Activated CD8-positive, alpha-beta T cell treated with anti-CD3 and anti-CD28 coated beads for 36 hours (primary cell): ENCODE data around the gene ZNF609. TPM values are rescaled to one million over a fixed set of nuclear protein-coding genes. Genes with fewer than 3 reads are reported as not detected.

Experiments
- ATAC-seq: fragments of 200-7000 bp; cut with Tn5 transposase; one replicate; pipeline ENCODE4 v1.10.0; 2021; ENCODE audit warnings: mild to moderate bottlenecking, moderate library complexity
- CTCF ChIA-PET: fragments of 350-600 bp; sonication (Branson Sonifier 250); formaldehyde crosslinking; loops from one replicate; lab custom pipeline; 2021; ENCODE audit warnings: antibody characterized with exemption; lab: Charles Lee
- POLR2A ChIA-PET: fragments of 350-600 bp; sonication (Branson Sonifier 250); formaldehyde crosslinking; loops from one replicate; lab custom pipeline; 2021; ENCODE audit warnings: antibody characterized with exemption; lab: Charles Lee
- DNase-seq: peaks from one replicate; pipeline ENCODE4 v3.0.0-alpha.2; 2020
- H3K27ac Mint-ChIP-seq: one replicate; pipeline ENCODE4 v1.8.0; 2021; ENCODE audit warnings: mild to moderate bottlenecking, mixed read lengths
- H3K27me3 Mint-ChIP-seq: one replicate; pipeline ENCODE4 v1.8.0; 2021; ENCODE audit warnings: mixed read lengths
- H3K36me3 Mint-ChIP-seq: one replicate; pipeline ENCODE4 v1.8.0; 2021; ENCODE audit warnings: low read depth, mixed read lengths
- H3K4me1 Mint-ChIP-seq: one replicate; pipeline ENCODE4 v1.8.0; 2021; ENCODE audit warnings: low read depth, mixed read lengths
- H3K4me3 Mint-ChIP-seq: one replicate; pipeline ENCODE4 v1.8.0; 2021; ENCODE audit warnings: mild to moderate bottlenecking, moderate library complexity, mixed read lengths
- H3K9me3 Mint-ChIP-seq: one replicate; pipeline ENCODE4 v1.8.0; 2021; ENCODE audit warnings: mixed read lengths
- CTCF ChIP-seq: fragments of 200-600 bp; IDR thresholded peaks from one replicate; pipeline ENCODE4 v1.8.0; 2022; ENCODE audit warnings: antibody characterized with exemption, mild to moderate bottlenecking
- intact Hi-C: fragments of 100-400 bp; cut with micrococcal nuclease; formaldehyde crosslinking; loops from one replicate; pipeline ENCODE4 v1.10.0; 2022
- total RNA-seq, 2 experiments: library from RNA; stranded (reverse); gene quantifications; one replicate each; pipeline ENCODE4 v1.2.3, GENCODE V29; 2021

The ZNF609 gene
- total RNA-seq, 2 experiments from 2014 or later: 37.2 to 39.6 TPM

GRCh38 chr15:64460724-64461720, 644 bp downstream of the ZNF609 start:
- peak overlapping the region; percentile 88 for H3K27ac Mint-ChIP-seq

GRCh38 chr15:64461721-64462162, 1.4 kb downstream of the ZNF609 start:
- ChIA-PET POLR2A (interaction anchor here (1.1 kb wide), 3 partner anchors 19 to 45 kb away, joined by 3 to 5 read pairs (median 3); no protein-coding TSS in a partner anchor), CTCF (interaction anchor here (1.3 kb wide), 1 partner anchor 16 kb away, joined by 3 read pairs; no protein-coding TSS in a partner anchor)
- peak overlapping the region; percentile 88 for H3K27ac Mint-ChIP-seq
- H3K4me1 Mint-ChIP-seq: peaks cover 70% of the 10 kb centered on the region
- intact Hi-C loops: no loop called here
- peak overlapping the region; percentile 84 for H3K4me3 Mint-ChIP-seq
- H3K27me3 Mint-ChIP-seq: no peaks in the 10 kb centered on the region
- ATAC-seq (peak; percentile 51), DNase-seq (peak; percentile 54)
- no peaks in the 10 kb centered on the region for H3K9me3 Mint-ChIP-seq
- TF ChIP-seq CTCF: no peak
- peaks cover 26% of the 10 kb centered on the region for H3K36me3 Mint-ChIP-seq

More at GRCh38 chr15:64460724-64461720, 644 bp downstream of the ZNF609 start:
- DNase-seq: peak; percentile 56
- intact Hi-C loops: no loop called here
- H3K27me3 Mint-ChIP-seq: no peaks in the 10 kb centered on the region
- no peak for TF ChIP-seq CTCF
- H3K4me3 Mint-ChIP-seq: peak overlapping the region; percentile 84
- peaks cover 22% of the 10 kb centered on the region for H3K36me3 Mint-ChIP-seq
- no peaks in the 10 kb centered on the region for H3K9me3 Mint-ChIP-seq
- H3K4me1 Mint-ChIP-seq: peaks cover 70% of the 10 kb centered on the region
- ChIA-PET POLR2A (interaction anchor here (0.8 to 3.1 kb wide), 11 partner anchors 9 to 298 kb away, joined by 3 to 16 read pairs (median 3); partner anchors contain the start of genes PPIB and TRIP4), CTCF (interaction anchor here (1.3 kb wide), 2 partner anchors 17 kb away, joined by 3 to 4 read pairs; no protein-coding TSS in a partner anchor)
- peak; percentile 62 for ATAC-seq

GRCh38 chr15:64462492-64462891, 2.1 kb downstream of the ZNF609 start:
- DNase-seq: no peak
- H3K9me3 Mint-ChIP-seq: no peaks in the 10 kb centered on the region
- CTCF ChIA-PET: interaction anchor here (1.3 kb wide), 1 partner anchor 15 kb away, joined by 3 read pairs; no protein-coding TSS in a partner anchor

GRCh38 chr15:64464276-64465005, 4.1 kb downstream of the ZNF609 start:
- ChIA-PET POLR2A (interaction anchor here (1.5 kb wide), 1 partner anchor 14 kb away, joined by 6 read pairs; no protein-coding TSS in a partner anchor), CTCF (no interaction called here)
- no peak overlapping the region for H3K4me3 Mint-ChIP-seq
- no peak for ATAC-seq
- TF ChIP-seq CTCF: no peak
- no peaks in the 10 kb centered on the region for H3K27me3 Mint-ChIP-seq
- intact Hi-C loops: no loop called here
- H3K4me1 Mint-ChIP-seq: peaks cover 67% of the 10 kb centered on the region
- DNase-seq: no peak
- peaks cover 43% of the 10 kb centered on the region for H3K36me3 Mint-ChIP-seq
- H3K27ac Mint-ChIP-seq: peak overlapping the region; percentile 27
- H3K9me3 Mint-ChIP-seq: no peaks in the 10 kb centered on the region

More at GRCh38 chr15:64462492-64462891, 2.1 kb downstream of the ZNF609 start:
- ATAC-seq: no peak
- H3K4me1 Mint-ChIP-seq: peaks cover 70% of the 10 kb centered on the region
- TF ChIP-seq CTCF: no peak
- H3K27ac Mint-ChIP-seq: peak overlapping the region; percentile 32
- H3K4me3 Mint-ChIP-seq: peak overlapping the region; percentile 84
- H3K36me3 Mint-ChIP-seq: peaks cover 30% of the 10 kb centered on the region
- intact Hi-C loops: no loop called here
- POLR2A ChIA-PET: interaction anchor here (1.1 to 1.2 kb wide), 3 partner anchors 18 to 38 kb away, joined by 3 to 5 read pairs (median 3); no protein-coding TSS in a partner anchor
- no peaks in the 10 kb centered on the region for H3K27me3 Mint-ChIP-seq
